GM19468 (cell line): ENCODE results near the gene FAM50B.

Experiments
- ATAC-seq: cut with Tn5 transposase; IDR thresholded peaks from one replicate; pipeline ENCODE4 v1.9.1; 2021; ENCODE audit warnings: mild to moderate bottlenecking, moderate library complexity, moderate number of reproducible peaks; ENCODE audit not compliant: unreplicated experiment; ENCODE audit errors: extremely low read depth

FAM50B gene

GRCh38 chr6:3819161-3820110, 29.7 kb upstream of the FAM50B start:
- ATAC-seq, result no peak

GRCh38 chr6:3820563-3820962, 28.6 kb upstream of the FAM50B start:
- ATAC-seq, result no peak

DNA sequence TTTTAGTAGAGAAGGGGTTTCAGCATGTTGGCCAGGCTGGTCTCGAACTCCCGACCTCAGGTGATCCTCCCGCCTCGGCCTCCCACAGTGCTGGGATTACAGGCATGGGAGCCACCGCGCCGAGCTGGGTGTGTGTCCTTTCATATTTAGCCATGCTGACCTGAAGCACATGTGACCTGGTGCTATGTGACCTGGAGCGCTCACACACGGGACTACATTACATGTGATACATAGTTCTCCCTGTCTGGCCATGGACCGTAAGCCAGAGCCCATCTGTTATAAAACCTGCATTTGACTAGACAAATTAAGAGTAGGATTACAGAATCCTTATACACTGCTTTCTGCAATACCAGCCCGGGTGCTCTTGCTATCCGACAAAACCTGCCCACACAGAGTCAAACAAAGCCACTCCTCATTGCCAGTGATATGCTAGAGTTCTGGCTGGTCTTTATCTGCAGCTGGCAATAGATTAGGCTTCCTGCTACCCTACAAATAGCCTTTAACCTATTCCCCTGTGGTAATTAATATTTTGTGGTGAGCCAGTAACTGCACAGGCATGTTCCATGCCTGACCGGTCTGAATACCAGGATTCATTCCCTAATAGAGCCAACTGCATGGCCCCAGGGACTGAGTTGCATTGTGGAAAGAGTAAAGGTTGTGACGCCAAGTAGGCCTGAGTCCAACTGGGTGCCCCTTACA, 26.3 kb upstream of the FAM50B start:
- no peak for ATAC-seq

GRCh38 chr6:3823671-3824070, 25.5 kb upstream of the FAM50B start:
- ATAC-seq, result no peak

DNA sequence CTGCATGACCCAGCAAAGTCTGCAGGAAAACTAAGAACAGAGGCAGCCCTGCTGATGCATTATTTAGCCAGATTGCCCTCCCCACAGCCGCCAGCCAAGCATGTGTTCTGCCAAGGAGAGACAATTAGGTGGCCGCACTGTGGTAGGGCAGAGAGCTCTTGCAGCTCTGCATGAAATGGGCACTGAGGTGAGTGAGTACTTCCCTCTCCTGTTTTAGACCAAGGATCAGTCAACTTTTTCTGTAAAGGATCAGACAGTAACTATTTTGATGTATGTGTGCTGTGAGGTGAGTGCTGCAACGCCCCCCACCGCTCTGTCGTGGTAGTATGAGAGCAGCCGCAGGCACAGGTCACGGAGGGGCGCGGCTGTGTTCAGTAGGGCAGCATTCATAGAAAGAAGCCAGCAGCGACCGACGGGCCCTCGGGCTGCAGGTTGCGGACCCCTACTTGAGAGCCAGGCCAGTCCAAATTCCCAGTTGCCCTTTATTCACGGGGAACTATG, 23.8 kb upstream of the FAM50B start:
- ATAC-seq, result no peak

GRCh38 chr6:3825851-3826581, 23.2 kb upstream of the FAM50B start:
- ATAC-seq, result no peak

GRCh38 chr6:3829285-3829684, 19.9 kb upstream of the FAM50B start:
- ATAC-seq, result no peak

DNA sequence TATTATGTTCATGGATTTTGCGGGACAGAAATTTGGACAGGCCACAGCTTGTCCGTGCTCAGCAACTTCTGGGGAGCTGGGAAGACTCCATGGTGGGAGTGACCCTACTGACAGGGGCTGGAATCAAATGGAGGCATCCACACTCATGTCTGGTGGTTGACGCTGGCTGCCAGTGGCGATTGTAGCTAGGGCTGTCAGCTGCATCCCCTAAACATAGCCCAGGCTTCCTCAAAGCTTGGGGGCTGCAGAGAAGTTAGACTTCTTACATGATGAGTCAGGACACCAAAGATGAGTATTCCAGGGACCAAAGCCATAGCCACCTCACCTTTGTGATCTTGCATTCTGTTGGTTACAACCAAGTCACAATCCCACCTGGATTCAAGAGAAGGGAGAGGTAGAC, 18.4 kb upstream of the FAM50B start:
- no peak for ATAC-seq

- no peak for ATAC-seq
These were observed 17.2 kb upstream of the FAM50B start for GRCh38 chr6:3831761-3832530.

DNA sequence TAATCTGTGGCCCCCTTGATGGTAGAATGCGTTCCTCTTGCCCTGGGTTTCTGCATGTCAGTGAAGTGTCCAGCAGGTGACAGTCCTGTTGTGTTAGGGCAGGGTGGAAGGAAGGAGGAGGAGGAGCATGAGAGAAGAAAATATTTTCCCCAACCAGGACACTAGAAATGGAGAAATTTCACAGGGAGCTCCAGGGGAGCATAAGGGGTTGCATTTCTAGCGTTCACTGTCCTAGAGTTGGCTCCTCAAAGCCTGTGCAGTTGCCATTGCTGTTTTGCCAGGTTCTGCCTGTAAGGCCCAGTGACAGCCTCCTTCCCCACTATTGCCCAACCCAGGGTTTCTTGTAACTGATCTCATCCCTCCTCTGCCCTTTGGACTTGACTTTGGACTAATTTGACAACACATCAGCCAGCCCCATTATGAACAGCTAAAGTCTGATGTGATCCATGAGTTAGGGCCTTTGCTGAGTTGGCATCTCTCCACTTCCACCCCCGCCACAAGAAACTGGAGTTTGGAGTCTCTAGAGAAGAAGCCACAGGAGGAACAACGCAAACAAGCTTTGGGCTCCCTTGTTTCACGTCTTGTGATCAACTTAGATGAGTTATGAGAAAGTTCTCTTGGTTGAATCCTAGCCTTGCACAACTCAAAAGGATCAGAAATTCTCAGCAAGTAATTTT, 14.0 kb upstream of the FAM50B start:
- ATAC-seq, result no peak

GRCh38 chr6:3835785-3836184, 13.4 kb upstream of the FAM50B start:
- ATAC-seq, result no peak

DNA sequence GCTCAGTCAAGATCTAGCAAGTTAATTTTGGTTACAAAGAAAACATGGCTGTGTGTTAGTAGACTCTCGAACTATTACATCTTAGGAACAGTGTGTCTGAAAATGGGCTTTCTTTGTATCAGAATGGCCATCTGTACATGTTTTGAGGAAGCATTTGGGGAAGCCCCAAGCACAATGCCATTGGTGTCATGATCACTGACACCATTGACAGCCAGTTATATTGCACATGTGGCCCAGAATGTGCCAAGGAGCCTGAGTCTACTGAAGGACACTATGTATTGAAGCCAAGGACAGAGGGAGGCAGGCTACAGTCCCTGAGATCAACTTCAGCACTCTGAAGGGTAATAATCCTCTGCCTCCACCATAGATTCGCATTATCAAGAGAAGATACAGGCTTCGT, 12.6 kb upstream of the FAM50B start:
- no peak for ATAC-seq

DNA sequence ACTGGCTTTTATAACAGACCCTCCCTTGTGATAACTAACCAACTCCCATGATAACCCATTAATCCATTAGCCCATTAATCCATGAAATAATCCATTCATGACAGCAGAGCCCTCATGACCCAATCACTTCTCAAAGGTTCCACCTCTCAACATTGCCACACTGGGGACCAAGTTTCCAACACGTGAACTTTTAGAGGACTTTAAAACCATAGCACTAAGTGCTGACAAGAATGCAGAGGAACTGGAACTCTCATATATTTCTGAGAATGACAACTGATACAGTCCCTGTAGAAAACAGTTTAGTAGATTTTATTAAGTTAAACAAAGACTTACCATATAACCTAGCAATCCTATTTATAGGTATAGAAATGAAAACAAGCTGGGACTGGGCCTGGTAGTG, 11.4 kb upstream of the FAM50B start:
- ATAC-seq, result no peak

GRCh38 chr6:3838992-3839867, 9.9 kb upstream of the FAM50B start:
- ATAC-seq, result no peak

DNA sequence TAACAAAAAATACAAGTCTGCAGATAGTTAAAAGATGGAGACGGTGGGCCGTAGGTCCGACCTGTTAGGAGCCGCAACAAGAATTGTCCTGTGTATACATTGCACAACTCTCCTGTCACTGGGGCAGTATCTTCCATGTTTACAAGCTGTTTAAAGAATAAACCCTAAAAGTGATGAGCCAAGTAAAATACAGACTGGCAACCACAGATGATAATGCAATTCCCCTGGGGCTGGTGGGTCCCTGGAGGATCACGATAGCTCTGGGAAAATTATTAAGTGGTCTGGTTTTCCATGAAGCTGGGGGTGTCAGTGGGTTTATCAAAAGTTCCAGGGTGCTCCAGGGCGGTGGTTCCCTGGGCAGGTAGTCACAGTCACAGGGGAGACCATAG, 8.1 kb upstream of the FAM50B start:
- no peak for ATAC-seq

DNA sequence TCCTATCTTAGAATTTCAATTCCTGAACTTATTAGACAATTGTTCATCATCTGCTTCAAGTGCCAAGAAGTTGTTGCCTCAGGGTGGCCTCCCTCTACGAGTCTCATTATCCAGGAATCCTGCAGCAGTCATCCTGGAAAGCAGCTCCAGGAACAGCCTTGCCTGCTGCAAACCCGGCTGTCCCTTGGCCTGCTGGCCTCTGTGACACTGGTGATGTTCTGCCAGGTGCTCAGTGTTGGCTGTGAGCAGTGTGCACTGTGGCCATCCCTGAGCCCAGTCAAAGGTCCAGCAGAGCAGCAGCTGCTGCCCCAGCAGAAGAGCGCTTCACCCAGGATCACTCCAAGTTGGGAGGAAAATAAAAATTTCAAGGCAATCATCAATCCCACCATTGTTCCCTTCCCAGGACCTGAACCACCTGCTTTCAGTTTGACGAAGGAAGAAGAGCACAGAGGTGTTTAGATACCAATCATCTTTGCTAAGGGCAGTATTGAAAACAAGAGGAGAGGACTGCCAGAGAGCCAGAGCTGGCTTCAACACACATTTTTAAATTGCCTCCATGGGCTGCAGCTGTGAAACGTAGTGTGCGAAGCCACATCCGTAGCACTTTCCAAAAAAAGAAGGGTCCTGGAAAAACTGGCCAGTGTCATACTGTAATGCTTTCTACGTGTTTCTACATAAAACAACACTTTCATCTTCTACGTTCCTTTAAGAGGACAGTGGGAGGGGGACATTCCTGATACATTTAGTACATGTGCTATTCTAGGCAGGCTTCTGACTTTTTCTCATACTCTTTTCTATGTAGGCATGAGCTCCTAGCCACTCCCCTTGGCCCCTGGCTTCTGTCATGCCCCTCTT, 7.2 kb upstream of the FAM50B start:
- ATAC-seq, result no peak

DNA sequence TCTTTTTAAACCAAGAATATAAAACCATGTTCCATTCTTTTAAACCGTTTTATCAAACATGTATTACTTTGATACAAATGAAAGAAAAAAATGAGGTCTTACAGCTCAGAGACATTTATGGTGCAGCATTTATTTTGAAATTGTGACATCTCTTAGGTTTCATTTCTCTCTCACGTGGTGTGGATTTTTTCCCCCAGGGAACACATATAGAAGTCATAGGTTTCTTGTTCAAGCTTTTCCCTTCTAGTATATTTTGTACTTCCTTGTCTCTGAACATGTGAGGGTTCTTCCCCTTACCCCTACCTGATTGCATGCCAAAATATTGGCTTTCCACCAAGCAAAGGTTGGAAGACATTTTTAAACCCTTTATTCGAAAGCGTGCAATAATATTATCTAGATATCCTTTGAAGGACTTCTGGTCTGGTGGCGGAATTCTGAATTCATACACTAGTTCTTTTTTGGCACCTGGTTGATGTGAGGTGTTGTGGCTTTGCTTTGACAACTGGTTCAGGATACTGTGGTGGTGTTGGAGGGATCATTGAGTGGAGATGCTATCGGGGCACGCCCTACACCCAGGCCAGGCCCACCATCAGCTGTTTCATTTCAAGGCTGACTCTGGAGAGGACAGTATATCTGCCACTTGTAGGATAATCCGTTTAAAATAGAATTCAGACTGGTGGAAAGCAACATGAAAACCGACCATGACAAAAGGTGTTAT, 5.6 kb upstream of the FAM50B start:
- no peak for ATAC-seq
